NCI-H526 (cell line): ENCODE results near the gene PTGDR2.

Source experiments
- DNase-seq, 2 experiments: peaks; one replicate each; lab custom pipeline; 2025; lab: John Stamatoyannopoulos, UW

The PTGDR2 gene

DNA sequence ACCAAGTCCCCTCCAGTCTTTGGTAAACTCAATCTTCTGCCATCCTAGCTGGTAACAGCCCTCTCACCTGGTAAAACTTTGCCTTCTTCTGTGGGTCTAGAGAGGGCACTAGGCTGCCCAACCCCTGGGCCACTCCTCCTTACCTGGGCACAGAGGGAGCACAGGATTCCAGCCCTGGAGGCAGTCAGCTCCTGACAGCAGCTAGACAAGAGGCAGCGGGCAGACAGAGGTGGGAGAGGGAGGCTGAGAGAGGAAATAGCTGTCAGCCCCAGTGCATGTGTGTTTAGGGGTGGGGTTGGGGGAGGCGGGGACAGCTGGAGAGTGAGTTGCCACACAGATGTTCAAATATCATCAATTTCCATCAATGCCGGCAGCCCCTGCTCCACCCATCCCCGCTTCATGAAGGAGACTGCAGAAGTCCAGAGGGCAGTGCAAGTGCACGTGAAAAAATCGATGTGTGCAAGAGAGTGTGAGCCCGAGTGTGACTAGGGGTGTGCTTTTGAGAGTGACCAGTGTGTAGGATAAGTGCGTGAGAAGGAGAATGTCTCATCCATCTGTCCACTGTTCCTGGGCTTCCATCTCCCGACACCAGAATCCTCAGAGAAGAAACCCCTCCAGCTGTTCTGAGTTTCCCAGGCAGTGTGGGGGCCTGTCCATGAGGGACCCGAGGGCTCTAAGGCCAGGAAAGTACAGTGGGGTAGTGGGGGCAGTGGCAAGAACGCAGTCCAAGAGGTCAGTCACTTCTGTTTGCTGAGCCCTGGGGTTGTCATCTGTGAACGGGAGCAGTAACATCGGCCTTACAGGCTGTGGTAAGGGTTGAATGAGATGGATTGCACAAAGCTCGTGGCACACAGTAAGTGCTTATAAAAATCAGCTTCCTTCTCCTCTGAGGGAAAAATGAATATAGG is at the start of gene PTGDR2:
Gene PTGDR2 (minus strand): TSS at position 225 of the 908 bp plus-strand sequence. CDS start 2,228 bp downstream, outside the sequence.
- DNase-seq: no peak

DNA sequence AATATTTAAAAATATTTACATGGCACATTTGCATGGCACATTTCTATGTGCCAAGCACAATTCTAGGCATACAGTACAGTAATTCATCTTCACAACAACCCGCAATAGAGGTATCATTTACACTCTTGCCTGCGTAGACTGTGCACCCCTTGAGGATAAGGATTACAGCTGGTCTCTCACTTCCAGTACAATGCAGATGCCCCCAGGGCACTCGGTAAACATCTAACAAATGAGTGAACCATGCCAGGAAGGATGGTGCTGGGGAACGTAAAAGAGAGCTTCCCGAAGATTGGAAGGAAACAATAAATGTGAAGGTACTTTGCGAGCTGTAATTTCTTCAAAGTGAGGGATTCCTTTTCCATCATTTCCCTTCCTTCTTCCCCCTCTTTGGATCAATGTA is 49.3 kb upstream of the PTGDR2 start:
- peak; percentile 27 to 51 for DNase-seq

DNA sequence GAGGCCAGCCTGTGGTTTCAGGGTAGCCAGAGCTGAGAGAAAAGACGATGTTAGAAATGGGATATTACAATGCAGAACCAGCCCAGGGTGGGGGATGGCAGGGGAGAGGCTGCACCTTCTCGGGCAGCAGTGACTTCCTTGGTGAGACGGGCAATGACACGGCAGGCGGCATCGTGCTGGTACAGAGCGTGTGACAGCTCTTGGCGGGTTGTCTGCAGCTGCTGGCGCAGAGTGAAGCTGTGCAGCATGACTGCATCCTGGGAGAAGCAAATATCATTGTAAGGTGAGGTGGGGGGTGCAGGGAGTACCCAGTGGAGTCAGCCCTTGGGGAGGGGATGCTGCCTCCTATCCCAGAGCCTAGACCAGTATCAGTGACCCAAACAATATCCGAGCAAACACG is 46.9 kb upstream of the PTGDR2 start:
- DNase-seq: no peak

DNA sequence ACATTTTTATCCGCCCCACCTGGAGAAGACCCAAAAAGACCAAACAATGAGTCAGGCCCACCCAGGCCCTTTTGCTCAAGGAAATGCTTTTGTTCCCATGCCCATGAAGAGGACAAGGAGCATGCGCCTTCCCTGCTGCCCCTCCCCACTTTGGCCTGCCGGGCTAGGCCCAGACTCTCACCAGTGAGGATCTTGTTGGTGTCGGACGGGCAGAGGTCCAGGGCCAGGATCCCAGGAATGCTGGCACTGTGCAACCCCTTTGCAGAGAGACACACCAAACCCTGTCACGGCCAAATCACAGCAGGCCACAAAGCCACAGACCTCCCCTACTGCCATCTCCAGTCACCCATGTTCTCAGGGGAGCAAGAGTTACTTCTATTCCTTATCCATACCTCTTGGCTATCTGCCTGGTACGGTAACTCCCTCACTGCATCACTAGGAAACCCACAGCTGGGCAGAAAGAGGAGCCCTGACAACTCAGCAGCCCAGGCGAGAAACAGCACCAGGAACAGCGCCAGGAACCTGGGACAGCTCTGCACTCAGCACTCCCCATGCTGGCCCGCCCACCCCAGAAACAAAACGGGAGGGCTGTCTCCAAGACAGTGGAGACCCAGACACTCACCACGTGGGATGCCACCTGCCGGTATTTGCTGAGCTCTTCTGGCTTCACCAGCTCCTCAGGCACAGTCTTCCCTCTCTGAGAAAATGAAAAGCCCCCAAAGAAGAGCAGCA is 45.1 kb upstream of the PTGDR2 start:
- DNase-seq: no peak

DNA sequence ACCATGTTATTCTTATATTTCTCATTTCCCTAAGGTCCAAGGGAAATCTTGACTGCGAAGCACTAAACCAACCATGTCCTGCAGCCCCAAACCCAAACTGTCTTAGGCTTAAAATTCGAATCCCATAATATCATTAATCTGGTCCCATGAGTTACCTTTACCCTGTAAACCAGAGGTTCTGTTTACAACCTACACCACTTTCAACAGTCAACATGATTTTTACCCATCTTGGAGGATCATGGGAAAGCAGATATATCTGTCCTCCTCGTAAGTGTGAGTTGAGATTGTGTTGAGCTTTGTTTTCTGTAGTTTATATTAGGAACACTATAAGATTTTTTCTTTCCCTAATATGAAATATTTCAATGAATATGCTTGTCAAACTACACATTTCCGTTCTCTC is 44.2 kb upstream of the PTGDR2 start:
- DNase-seq: no peak

DNA sequence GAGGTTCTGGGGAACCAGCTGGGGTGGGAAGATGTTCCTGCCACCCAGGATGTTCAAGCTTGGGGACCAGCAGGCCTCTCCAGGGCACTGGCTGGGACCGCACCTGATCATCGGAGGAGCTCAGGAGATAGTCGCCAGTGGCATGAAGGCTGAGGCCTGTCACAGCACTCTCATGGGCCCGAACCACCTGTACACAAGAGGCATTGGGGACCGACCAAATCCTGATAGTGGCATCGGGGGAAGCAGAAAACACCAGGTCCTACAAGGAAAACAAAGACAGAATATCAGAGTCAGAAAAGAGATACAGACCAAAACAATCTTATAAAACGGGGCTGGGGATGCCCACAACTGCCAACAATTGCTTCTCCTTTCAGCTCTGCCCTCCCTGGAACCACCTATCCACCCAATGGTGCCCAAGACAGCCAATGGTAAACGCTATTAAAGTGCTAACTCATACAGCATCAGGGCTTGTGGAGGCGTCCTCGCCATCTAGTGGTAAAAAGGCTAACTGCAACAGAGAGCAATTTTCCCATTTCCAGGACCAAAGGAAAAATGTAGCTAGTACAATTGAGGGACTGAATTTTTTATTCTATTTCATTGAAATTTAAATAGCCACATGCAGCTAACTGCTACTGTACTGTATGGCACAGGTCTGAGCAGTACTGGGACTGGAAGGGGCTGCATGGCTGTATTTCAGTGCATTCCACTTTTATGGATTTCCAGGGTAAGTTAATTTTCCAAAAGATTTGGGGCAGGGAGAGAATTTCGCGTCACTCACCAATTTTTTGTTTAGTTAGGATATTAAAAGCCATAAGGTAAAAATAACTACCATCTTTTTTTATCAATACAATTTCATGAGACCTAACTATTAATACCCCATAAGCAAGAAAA is 43.5 kb upstream of the PTGDR2 start:
- DNase-seq: peak; percentile 20 to 75

DNA sequence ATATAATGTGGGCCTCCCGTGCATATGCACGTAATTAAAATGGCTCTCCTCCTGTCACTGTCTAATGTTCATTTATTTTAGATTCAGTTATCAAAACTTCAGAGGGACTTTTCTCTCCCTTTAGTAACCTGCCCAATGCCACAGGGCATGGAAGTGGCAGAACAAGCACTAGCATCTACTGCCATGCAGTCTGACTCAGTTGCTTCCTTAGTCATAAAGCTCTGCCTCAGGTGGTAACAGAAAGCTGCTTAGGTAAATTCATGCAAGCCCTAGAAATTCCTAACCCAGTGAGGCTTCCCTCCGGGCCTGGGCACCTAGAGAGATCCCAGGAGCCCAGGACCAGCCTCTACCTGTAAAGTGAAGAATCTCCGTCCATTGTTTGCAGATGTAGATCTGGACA is 41.7 kb upstream of the PTGDR2 start:
- no peak for DNase-seq

DNA sequence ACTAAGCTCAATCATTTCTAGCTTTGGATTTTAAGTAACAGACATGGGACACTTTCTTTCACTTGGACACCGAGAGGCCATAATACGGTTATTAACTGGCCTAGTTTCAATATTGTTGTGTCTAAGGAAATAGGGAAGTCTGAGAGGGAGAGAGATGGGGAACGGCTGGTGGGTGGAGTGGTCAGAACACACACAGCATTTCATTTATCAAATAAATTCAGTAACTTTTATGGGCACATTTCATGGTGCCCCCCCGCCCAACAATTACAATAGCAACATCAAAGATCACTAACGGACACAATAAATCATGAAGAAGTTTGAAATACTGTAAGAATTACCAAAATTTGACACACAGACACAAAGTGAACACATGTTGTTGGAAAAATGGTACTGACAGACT is 39.9 kb upstream of the PTGDR2 start:
- DNase-seq: no peak

DNA sequence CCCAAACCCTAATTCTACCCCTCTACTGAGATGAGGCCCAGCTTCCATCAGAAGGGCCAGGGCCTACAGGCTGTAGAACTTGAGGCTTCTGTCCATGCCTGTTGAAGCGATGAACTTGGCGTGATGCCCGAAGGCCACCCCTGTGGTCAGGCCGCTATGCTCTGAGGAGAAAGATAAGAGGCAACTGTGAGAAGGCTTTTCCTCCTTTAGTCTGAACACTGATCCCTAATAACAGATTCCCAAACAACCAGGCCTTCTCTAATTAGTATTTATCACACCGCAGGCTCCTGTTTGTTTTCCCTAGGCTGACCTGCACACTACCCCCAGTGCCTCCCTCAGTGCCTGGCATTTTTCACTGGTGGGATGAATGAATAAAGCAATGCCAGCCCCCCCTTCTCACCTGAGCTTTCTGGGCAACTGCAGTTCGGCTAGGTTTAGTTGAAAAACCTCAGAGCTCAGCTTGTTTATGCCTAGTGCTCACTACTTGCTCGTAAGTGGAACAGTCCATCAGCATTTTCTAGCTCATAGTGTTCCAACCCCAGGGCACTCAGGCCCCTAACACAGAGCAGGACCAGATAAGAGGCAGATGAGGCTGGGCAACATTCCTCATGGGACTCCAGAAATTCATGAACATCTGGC is 35.5 kb upstream of the PTGDR2 start:
- no peak for DNase-seq

DNA sequence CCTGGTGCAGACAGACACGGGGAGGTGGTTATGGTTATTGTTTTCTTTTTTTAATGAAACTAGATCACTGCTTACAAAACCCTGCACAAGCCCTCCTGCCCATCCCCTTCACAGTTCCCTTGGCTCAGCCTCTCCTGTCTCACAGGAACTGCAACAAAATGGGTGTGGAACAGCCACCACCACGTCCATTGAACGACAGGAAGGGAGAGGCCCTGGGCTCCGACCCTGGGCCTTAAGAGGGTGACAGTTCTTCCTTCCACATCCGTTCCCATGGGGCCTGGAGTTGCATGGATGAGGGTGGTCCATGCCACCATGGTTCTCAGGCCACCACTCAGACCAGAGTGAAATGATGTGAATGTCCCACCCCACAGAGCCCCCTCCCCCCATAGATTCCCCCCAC is 34.9 kb upstream of the PTGDR2 start:
- DNase-seq: no peak

DNA sequence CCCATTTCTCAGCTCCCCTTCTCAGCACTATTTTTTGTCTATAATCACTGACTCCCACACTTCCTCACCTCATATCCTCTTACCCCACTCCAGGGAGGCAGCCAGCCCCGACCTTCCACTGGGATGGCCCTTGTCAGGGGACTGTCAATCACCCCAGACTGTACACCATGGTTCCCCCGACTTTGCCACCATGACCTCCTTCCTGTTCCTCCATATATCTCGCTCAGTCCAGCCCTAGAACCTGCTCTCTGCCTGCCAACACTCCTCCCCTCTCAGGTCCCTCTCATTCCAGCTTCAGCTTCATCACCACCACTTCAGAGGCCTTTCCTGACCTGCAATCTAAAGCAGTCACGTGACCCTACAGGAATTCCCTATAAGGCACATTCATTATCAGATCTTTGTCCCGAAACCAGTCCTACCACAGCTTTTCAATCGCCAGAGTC is 34.1 kb upstream of the PTGDR2 start:
- no peak for DNase-seq

DNA sequence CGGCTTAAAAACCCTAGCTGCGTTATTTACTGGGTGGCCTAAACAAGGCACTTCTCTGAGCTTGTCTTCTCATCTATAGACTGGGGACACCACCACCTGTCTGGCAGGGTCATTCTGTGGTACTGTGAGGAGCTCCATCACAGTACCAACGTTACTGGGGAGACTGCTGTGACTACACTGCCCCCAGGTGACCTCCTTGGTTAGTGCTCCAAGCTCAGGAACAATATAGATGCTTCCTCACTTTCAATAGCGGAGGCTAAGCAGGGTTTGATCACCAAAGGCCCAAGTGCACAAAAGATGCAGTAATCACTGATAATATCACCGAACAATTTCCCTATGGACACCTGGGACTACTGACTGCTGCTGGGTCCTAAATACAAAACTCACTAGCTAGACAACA is 31.8 kb upstream of the PTGDR2 start:
- peak; percentile 39 to 62 for DNase-seq

DNA sequence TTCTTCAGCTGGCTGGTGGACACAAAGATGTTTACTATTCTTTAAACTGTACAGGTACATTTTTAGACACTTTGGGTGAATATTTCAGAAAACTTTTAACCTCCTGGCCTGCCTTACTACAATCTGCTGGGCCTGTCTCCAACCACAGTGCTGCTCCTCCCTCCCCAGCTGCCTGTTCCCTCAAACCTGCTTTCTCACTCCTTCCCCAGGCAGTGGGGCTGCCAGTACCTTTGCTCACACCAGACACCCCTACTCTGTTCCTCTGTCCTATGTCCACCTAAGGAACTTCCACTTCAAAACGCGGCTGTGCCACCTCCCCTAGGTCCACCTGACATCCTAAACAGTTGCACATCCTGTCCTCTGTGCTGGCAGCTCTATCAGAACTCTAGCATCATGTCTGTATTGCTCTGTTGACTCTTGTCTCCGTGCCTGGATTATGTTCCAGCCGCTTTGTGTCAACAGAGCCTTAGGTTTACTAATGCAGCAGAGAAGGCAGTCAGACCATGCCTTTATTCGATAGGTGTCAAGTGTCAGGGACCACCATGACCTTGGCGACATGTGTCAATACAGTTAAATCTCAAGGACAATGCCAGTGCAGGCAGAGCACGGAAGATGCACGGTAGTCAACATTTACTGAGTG is 25.0 kb upstream of the PTGDR2 start:
- DNase-seq: no peak

DNA sequence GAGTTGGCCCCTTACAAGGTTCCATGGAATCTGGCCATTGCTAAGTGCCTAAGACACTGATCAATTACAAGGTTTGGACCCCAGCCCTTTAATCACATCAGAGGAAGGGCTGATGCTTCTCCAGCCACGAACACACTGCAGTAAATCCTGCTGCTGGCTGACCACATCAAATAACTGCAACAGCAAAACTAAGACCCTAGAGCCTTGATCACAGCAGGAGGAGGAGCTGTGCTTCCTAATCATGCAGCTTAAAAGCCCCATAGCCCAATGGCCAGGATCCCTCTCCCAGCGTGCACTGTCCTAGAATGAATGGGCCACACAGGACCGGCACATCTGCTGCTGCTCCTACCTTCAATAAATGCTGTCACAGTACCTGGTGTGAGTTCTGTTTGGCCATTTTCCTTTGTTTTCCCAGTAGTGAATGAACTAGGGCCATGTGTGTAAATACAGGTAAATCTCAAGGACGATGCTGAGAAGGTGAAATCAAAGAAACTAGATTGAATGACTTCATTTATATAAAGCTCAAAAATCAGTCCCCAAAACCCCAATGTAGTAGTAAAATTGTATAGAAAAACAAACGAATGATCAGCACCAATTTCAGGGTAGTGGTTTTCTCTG is 24.3 kb upstream of the PTGDR2 start:
- no peak for DNase-seq

DNA sequence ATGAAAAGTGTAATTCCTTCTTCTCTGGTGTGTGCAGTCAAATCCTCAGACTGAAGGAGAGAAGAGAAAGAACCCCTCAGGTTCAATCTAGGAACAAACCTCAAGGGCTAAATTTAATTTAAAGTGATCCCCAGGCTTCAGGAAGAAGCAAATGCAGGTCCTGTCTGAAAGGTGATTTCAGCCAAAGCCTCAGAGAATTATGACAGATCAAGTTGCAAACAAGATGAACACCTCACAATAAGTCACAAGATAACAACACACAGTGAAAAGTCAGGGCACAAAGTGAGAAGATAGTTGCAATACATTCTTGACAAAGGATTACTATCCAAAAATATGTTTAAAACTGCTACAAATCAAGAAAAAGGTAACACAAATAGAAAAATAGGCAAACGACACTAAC is 23.4 kb upstream of the PTGDR2 start:
- DNase-seq: no peak

DNA sequence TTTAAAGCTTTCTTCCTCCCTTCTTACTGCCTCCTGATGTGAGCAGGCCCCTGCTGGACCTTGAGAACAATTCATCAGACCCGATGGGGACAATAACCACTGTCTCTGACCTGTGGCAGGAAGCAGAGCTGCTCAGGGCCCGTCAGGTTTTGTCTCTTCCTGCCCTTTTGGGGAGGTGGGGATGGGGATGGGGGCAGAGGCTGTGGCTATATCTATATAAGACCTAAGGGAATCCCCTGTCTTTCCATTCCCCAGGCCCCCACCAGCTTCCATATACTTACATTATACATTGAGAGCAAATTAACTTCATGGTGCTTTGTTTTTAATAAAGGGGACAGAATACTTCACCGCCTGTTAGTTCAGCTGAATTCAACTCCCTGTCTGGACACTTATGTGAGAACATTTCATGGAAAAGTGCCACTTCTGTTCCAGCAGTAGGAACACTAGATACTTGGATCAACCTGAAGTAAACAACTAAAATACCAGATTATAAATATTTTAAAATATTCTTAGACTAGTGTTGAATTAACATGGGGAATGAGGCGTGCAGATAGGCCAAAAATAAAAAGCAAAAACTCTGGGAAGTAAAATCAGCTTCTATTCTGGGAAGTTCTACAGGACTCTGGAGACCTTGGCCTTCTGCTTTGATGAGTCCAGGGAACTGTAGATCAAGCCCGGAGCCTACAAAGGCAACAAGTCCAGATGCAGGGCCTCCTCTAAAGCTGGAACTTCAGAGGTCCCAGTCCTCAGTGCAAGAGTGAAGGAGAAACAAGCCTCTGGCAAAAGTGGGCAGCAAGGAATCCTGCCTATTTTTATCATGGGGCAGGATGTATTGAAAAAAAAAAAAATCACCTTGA is 22.7 kb upstream of the PTGDR2 start:
- DNase-seq: no peak

DNA sequence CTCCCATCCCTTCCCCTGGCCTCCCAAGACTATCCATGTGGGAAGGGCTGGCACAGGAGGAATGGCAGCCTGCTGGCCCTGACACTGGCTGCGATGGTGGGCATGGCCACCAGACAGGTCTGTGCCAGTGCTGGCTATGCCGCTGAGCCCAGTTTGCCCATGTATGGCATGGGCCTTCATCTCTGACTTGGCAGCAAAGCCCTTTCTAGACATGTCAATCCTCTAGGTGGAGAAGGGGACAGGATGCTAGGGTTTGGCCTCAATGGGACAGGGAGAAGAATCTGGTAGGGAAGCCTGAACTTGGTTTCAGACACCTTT is 20.4 kb upstream of the PTGDR2 start:
- no peak for DNase-seq

DNA sequence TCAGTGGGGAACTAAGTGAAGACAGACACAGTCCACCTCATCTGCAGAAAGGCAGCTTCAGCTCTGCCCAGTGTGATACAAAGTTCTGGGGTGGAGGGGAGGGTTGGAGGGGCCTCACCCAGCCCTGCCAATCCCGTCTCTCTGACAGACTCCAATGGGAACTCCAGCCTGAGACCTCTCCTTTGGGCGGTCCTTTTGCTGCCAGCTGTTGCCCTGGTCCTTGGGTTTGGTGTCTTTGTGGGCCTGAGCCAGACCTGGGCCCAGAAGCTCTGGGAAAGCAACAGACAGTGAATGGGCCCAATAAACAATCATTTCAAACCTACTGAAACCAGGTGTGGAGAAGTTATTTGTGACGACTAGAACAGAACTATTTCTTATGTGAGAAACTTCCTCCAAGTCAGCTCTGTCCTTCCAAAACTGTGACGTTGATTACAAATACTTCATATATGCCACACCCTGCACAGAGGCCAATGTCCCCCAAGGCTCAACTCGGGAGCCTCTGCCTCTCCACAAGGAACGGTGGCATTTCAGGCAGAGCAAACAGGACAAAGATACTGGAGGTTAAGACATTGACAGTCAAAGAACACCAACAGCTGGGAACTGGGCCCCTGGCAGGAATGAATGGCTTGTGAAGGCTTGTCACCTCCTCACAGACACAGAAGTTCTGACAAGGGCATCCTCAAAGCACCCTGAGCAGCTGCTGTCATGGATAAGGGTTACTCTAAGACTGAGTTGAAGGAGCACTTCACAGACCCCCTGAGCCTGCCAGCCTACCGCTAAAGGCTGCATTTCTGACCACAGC is 19.8 kb upstream of the PTGDR2 start:
- DNase-seq: no peak
